NB4 (cell line): ENCODE results near the gene SLC25A25.
A peak's percentile ranks its signal among the peaks of the same experiment; 100 is the strongest.

ENCODE experiments used
- DNase-seq: peaks from one replicate; pipeline ENCODE4 v3.0.0; 2010; ENCODE audit warnings: low read depth
- H3K4me3 ChIP-seq: one replicate; pipeline ENCODE4 v1.5.1; 2011; ENCODE audit warnings: mild to moderate bottlenecking, low read depth, low read length, moderate library complexity
- CTCF ChIP-seq: IDR thresholded peaks from one replicate; pipeline ENCODE4 v1.5.1; 2012; ENCODE audit warnings: low read depth, low read length
- MAX ChIP-seq: IDR thresholded peaks from 2 replicates; pipeline ENCODE4 v1.6.1; 2011; ENCODE audit warnings: low read depth, low read length
- MYC ChIP-seq: IDR thresholded peaks from 2 replicates; pipeline ENCODE4 v1.6.1; 2011; ENCODE audit warnings: low read depth, low read length
- POLR2A ChIP-seq: IDR thresholded peaks from 2 replicates; pipeline ENCODE4 v1.6.1; 2011; ENCODE audit warnings: mild to moderate bottlenecking; ENCODE audit not compliant: insufficient read length; ENCODE audit errors: extremely low read depth

The SLC25A25 gene

GRCh38 chr9:128047231-128047630, 20.8 kb upstream of the SLC25A25 start:
- H3K4me3 ChIP-seq: no peak overlapping the region
- DNase-seq: no peak
- TF ChIP-seq POLR2A (no peak), MYC (no peak), MAX (no peak), CTCF (no peak)

- TF ChIP-seq CTCF (no peak), MYC (no peak), MAX (no peak), POLR2A (no peak)
- DNase-seq: no peak
- no peak overlapping the region for H3K4me3 ChIP-seq
Measured at GRCh38 chr9:128048663-128049062, 19.4 kb upstream of the SLC25A25 start.

- TF ChIP-seq MAX: no peak
- TF ChIP-seq MYC: no peak
- no peak for TF ChIP-seq CTCF
- TF ChIP-seq POLR2A: no peak
- H3K4me3 ChIP-seq: no peak overlapping the region
- no peak for DNase-seq
Measured at GRCh38 chr9:128049843-128050242, 18.2 kb upstream of the SLC25A25 start.

- TF ChIP-seq CTCF (no peak), MAX (no peak), POLR2A (no peak), MYC (no peak)
- no peak for DNase-seq
- no peak overlapping the region for H3K4me3 ChIP-seq
Measured at GRCh38 chr9:128051932-128052709, 15.9 kb upstream of the SLC25A25 start.

- TF ChIP-seq MAX (no peak), MYC (no peak), POLR2A (no peak), CTCF (no peak)
- no peak overlapping the region for H3K4me3 ChIP-seq
- DNase-seq: peak; percentile 59
Measured at GRCh38 chr9:128053560-128053959, 14.5 kb upstream of the SLC25A25 start.
